ENCODE data around the gene SYNGR3.
A peak's percentile ranks its signal among the peaks of the same experiment; 100 is the strongest.

The SYNGR3 gene

GRCh38 chr16:1942810-1943726 lies 46.7 kb upstream of the SYNGR3 start, which contains the start of gene MSRB1:
Gene MSRB1 (minus strand): TSS chr16:1943199. CDS start chr16:1943156, 43 bp downstream.
- CTCF ChIA-PET, result interaction anchor here (1.0 to 1.6 kb wide), 4 partner anchors 11 to 16 kb away, joined by 3 to 4 read pairs (median 4); partner anchors contain the start of gene RPL3L
- TF ChIP-seq CTCF (IDR thresholded peaks at IDR 0.05; ENCODE audit: control extremely low read depth, extremely low read depth, low read depth, missing control alignments), result no peak
- POLR2A ChIA-PET, result interaction anchor here (0.5 to 2.2 kb wide), 5 partner anchors 15 to 212 kb away, joined by 3 to 19 read pairs (median 5); partner anchors contain the start of genes RPS2 and TRAF7
- DNase-seq (ENCODE audit: extremely low spot score), result peak; percentile 100

- ChIA-PET POLR2A (interaction anchor here (2.2 kb wide), 1 partner anchor 20 kb away, joined by 19 read pairs; the partner anchor contains the start of gene RPS2), CTCF (interaction anchor here (1.2 to 1.6 kb wide), 2 partner anchors 10 to 16 kb away, joined by 3 to 4 read pairs; partner anchors contain the start of gene RPL3L)
- DNase-seq (ENCODE audit: extremely low spot score), result no peak
- TF ChIP-seq CTCF (IDR thresholded peaks at IDR 0.05; ENCODE audit: control extremely low read depth, extremely low read depth, low read depth, missing control alignments), result no peak
Measured at GRCh38 chr16:1944612-1945199, 45.1 kb upstream of the SYNGR3 start.

- ChIA-PET POLR2A (interaction anchor here (1.0 to 1.4 kb wide), 2 partner anchors 19 to 210 kb away, joined by 3 to 4 read pairs; partner anchors contain the start of genes RPS2 and TRAF7), CTCF (interaction anchor here (1.2 to 1.6 kb wide), 3 partner anchors 10 to 17 kb away, joined by 3 to 5 read pairs (median 5); partner anchors contain the start of gene NDUFB10)
- no peak for TF ChIP-seq CTCF (IDR thresholded peaks at IDR 0.05; ENCODE audit: control extremely low read depth, extremely low read depth, low read depth, missing control alignments)
Measured at GRCh38 chr16:1945559-1946391, 44.0 kb upstream of the SYNGR3 start.

GRCh38 chr16:1946495-1947368 lies 43.0 kb upstream of the SYNGR3 start:
- no peak for TF ChIP-seq CTCF (IDR thresholded peaks at IDR 0.05; ENCODE audit: control extremely low read depth, extremely low read depth, low read depth, missing control alignments)
- ChIA-PET POLR2A (interaction anchor here (0.6 to 1.4 kb wide), 3 partner anchors 18 to 413 kb away, joined by 3 to 5 read pairs (median 4); partner anchors contain the start of genes RPS2, TMEM204 and TRAF7), CTCF (interaction anchor here (1.0 to 1.6 kb wide), 3 partner anchors 9 to 12 kb away, joined by 3 to 5 read pairs (median 5); partner anchors contain the start of gene NDUFB10)
- DNase-seq (ENCODE audit: extremely low spot score), result no peak

More at GRCh38 chr16:1945559-1946391, 44.0 kb upstream of the SYNGR3 start:
- no peak for DNase-seq (ENCODE audit: extremely low spot score)

- POLR2A ChIA-PET, result interaction anchor here (0.6 kb wide), 1 partner anchor 414 kb away, joined by 5 read pairs; the partner anchor contains the start of gene TMEM204
Measured at GRCh38 chr16:1947369-1947670, 42.5 kb upstream of the SYNGR3 start.

More at GRCh38 chr16:1947369-1947670, 42.5 kb upstream of the SYNGR3 start:
- TF ChIP-seq CTCF (IDR thresholded peaks at IDR 0.05; ENCODE audit: control extremely low read depth, extremely low read depth, low read depth, missing control alignments), result no peak
- CTCF ChIA-PET, result interaction anchor here (1.0 to 1.4 kb wide), 2 partner anchors 8 to 10 kb away, joined by 3 to 5 read pairs; no protein-coding TSS in a partner anchor
- no peak for DNase-seq (ENCODE audit: extremely low spot score)
